WTC11 (cell line): Measurements from ENCODE around the gene NELL1. TPM values are rescaled to one million over a fixed set of nuclear protein-coding genes. Genes with fewer than 3 reads are reported as not detected.

ENCODE experiments used
- ATAC-seq: fragments of 200-7000 bp; cut with Tn5 transposase; 2 replicates; pipeline ENCODE4 v1.10.0; 2021; ENCODE audit warnings: mild to moderate bottlenecking, moderate library complexity
- CTCF ChIA-PET: fragments of 300-600 bp; sonication (Branson Sonifier 250); formaldehyde crosslinking; loops from one replicate; lab custom pipeline; 2021; ENCODE audit warnings: antibody characterized with exemption; lab: Charles Lee
- POLR2A ChIA-PET: fragments of 350-600 bp; sonication (Branson Sonifier 250); formaldehyde crosslinking; loops from one replicate; lab custom pipeline; 2021; ENCODE audit warnings: antibody characterized with exemption; lab: Charles Lee
- DNase-seq: peaks from one replicate; pipeline ENCODE4 v3.0.0; 2021; ENCODE audit warnings: low spot score
- H3K27ac Mint-ChIP-seq: 2 replicates; pipeline ENCODE4 v1.8.0; 2021; ENCODE audit warnings: mixed read lengths
- H3K27me3 Mint-ChIP-seq: 2 replicates; pipeline ENCODE4 v1.8.0; 2021; ENCODE audit warnings: low read depth, mild to moderate bottlenecking, moderate library complexity, mixed read lengths
- H3K36me3 Mint-ChIP-seq: 2 replicates; pipeline ENCODE4 v1.8.0; 2021; ENCODE audit warnings: mixed read lengths
- H3K4me1 Mint-ChIP-seq: 2 replicates; pipeline ENCODE4 v1.8.0; 2022; ENCODE audit warnings: mixed read lengths
- H3K4me3 Mint-ChIP-seq: 2 replicates; pipeline ENCODE4 v1.8.0; 2021; ENCODE audit warnings: mild to moderate bottlenecking, moderate library complexity, mixed read lengths
- H3K9me3 Mint-ChIP-seq: 2 replicates; pipeline ENCODE4 v1.8.0; 2021; ENCODE audit warnings: mixed read lengths
- AR ChIP-seq: fragments of 250-450 bp; sonication (Bioruptor Pico); IDR thresholded peaks from 2 replicates; pipeline ENCODE4 v1.9.0; 2021; ENCODE audit warnings: mild to moderate bottlenecking
- E2F1 ChIP-seq: sonication (generic); formaldehyde crosslinking; IDR thresholded peaks from 2 replicates; pipeline ENCODE4 v1.8.0; 2022; ENCODE audit warnings: mild to moderate bottlenecking, missing genetic modification reagents
- EMX1 ChIP-seq: fragments of 250-450 bp; sonication (Bioruptor Pico); IDR thresholded peaks from 2 replicates; pipeline ENCODE4 v1.8.0; 2021; ENCODE audit warnings: mild to moderate bottlenecking
- ETV6 ChIP-seq: sonication (generic); formaldehyde crosslinking; IDR thresholded peaks from 2 replicates; pipeline ENCODE4 v1.8.1; 2022; ENCODE audit warnings: mild to moderate bottlenecking, missing genetic modification reagents
- FOXJ3 ChIP-seq: sonication (generic); formaldehyde crosslinking; IDR thresholded peaks from 2 replicates; pipeline ENCODE4 v1.9.0; 2021; ENCODE audit warnings: missing genetic modification reagents, mild to moderate bottlenecking, borderline replicate concordance
- GRHL2 ChIP-seq: fragments of 250-450 bp; sonication (Bioruptor Pico); IDR thresholded peaks from 2 replicates; pipeline ENCODE4 v1.8.0; 2022; ENCODE audit warnings: mild to moderate bottlenecking, moderate library complexity; ENCODE audit not compliant: insufficient replicate concordance, severe bottlenecking
- GTF2I ChIP-seq: fragments of 250-450 bp; sonication (Bioruptor Pico); conservative IDR thresholded peaks from 2 replicates; pipeline ENCODE4 v1.4.0; 2021; ENCODE audit warnings: mild to moderate bottlenecking
- MLX ChIP-seq: sonication (generic); formaldehyde crosslinking; IDR thresholded peaks from 2 replicates; pipeline ENCODE4 v1.8.1; 2023; ENCODE audit warnings: mild to moderate bottlenecking, missing genetic modification reagents, moderate library complexity
- MYBL2 ChIP-seq: sonication (generic); formaldehyde crosslinking; IDR thresholded peaks from 2 replicates; pipeline ENCODE4 v1.8.1; 2023; ENCODE audit warnings: mild to moderate bottlenecking, moderate library complexity, missing genetic modification reagents
- NFATC4 ChIP-seq: fragments of 250-450 bp; sonication (Bioruptor Pico); IDR thresholded peaks from 2 replicates; pipeline ENCODE4 v1.9.0; 2021; ENCODE audit warnings: mild to moderate bottlenecking
- PRDM15 ChIP-seq: sonication (generic); formaldehyde crosslinking; IDR thresholded peaks from 2 replicates; pipeline ENCODE4 v1.8.0; 2022; ENCODE audit warnings: missing genetic modification reagents
- SMAD3 ChIP-seq: sonication (generic); formaldehyde crosslinking; IDR thresholded peaks from 2 replicates; pipeline ENCODE4 v1.8.0; 2022; ENCODE audit warnings: missing genetic modification reagents, mild to moderate bottlenecking, borderline replicate concordance
- STAT6 ChIP-seq: sonication (generic); formaldehyde crosslinking; conservative IDR thresholded peaks from 2 replicates; pipeline ENCODE4 v1.8.1; 2023; ENCODE audit warnings: mild to moderate bottlenecking, low read depth, missing genetic modification reagents, moderate library complexity
- ZBTB21 ChIP-seq: sonication (generic); formaldehyde crosslinking; IDR thresholded peaks from 2 replicates; pipeline ENCODE4 v1.8.1; 2023; ENCODE audit warnings: mild to moderate bottlenecking, missing genetic modification reagents, borderline replicate concordance
- ZNF425 ChIP-seq: fragments of 250-450 bp; sonication (Bioruptor Pico); conservative IDR thresholded peaks from 2 replicates; pipeline ENCODE4 v1.9.0; 2021; ENCODE audit warnings: mild to moderate bottlenecking
- ZNF512 ChIP-seq: sonication (generic); formaldehyde crosslinking; IDR thresholded peaks from 2 replicates; pipeline ENCODE4 v1.8.1; 2022; ENCODE audit warnings: missing genetic modification reagents, borderline replicate concordance
- ZNF671 ChIP-seq: fragments of 250-450 bp; sonication (Bioruptor Pico); IDR thresholded peaks from 2 replicates; pipeline ENCODE4 v1.8.0; 2021; ENCODE audit warnings: mild to moderate bottlenecking
- total RNA-seq: library from RNA; stranded (reverse); gene quantifications from 3 replicates; pipeline ENCODE4 v1.2.3, GENCODE V29; 2021

NELL1 gene
- total RNA-seq, 1 experiment from 2014 or later, result 1.8 TPM

GRCh38 chr11:21529187-21529586, 859.8 kb downstream of the NELL1 start:
- DNase-seq (no peak), ATAC-seq (no peak)
- H3K36me3 Mint-ChIP-seq, result peaks cover 3% of the 10 kb centered on the region; the same call in 1 of the 2 replicates
- H3K27me3 Mint-ChIP-seq, result no peaks in the 10 kb centered on the region; the same call in 1 of the 2 replicates
- TF ChIP-seq PRDM15 (no peak), FOXJ3 (CRISPR knock-in tag) (no peak), ZBTB21 (CRISPR knock-in tag) (no peak), AR (CRISPR knock-in tag) (no peak)
- H3K9me3 Mint-ChIP-seq, result peaks cover 23% of the 10 kb centered on the region
- CTCF ChIA-PET, result no interaction called here
- no peaks in the 10 kb centered on the region for H3K4me1 Mint-ChIP-seq
- POLR2A ChIA-PET, result no interaction called here
- no peak overlapping the region for H3K4me3 Mint-ChIP-seq
- H3K27ac Mint-ChIP-seq, result no peak overlapping the region

GRCh38 chr11:21534288-21534687, 864.9 kb downstream of the NELL1 start:
- DNase-seq (peak; percentile 8), ATAC-seq (no peak)
- CTCF ChIA-PET, result no interaction called here
- H3K9me3 Mint-ChIP-seq, result no peaks in the 10 kb centered on the region
- POLR2A ChIA-PET, result no interaction called here
- H3K27me3 Mint-ChIP-seq, result no peaks in the 10 kb centered on the region
- no peaks in the 10 kb centered on the region for H3K36me3 Mint-ChIP-seq
- no peak overlapping the region for H3K27ac Mint-ChIP-seq
- no peak overlapping the region for H3K4me3 Mint-ChIP-seq
- no peaks in the 10 kb centered on the region for H3K4me1 Mint-ChIP-seq
- no peak for TF ChIP-seq GTF2I (CRISPR knock-in tag)
- TF ChIP-seq ETV6 (CRISPR knock-in tag), result no peak
- TF ChIP-seq ZNF512 (CRISPR knock-in tag), result no peak
- no peak for TF ChIP-seq EMX1
- TF ChIP-seq MLX (CRISPR knock-in tag), result no peak
- no peak for TF ChIP-seq SMAD3 (CRISPR knock-in tag)
- TF ChIP-seq NFATC4 (CRISPR knock-in tag), result no peak
- no peak for TF ChIP-seq ZNF425
- TF ChIP-seq STAT6, result no peak
- no peak for TF ChIP-seq GRHL2 (CRISPR knock-in tag)
- no peak for TF ChIP-seq MYBL2
- no peak for TF ChIP-seq ZNF671 (CRISPR knock-in tag)
- no peak for TF ChIP-seq E2F1 (CRISPR knock-in tag)
